AG08395 (cell line): ENCODE data around the gene UBE2J1.
"Not testable (repeated sequence)": the region's sequence is repeated elsewhere in the genome, so short reads cannot be mapped to it uniquely, and the experiment has no call there.

Experiments used
- DNase-seq: peaks from one replicate; pipeline ENCODE4 v3.0.0; 2012; ENCODE audit warnings: mixed read lengths, low spot score

The UBE2J1 gene

GRCh38 chr6:89352278-89353117 is at the start of gene UBE2J1:
UBE2J1 (minus strand) TSS chr6:89352722; CDS start chr6:89352569, 153 bp downstream.
- DNase-seq = peak; percentile 94

- DNase-seq = no peak
Measured at GRCh38 chr6:89400912-89401399, 48.4 kb upstream of the UBE2J1 start.

- no peak for DNase-seq
Measured at GRCh38 chr6:89400050-89400449, 47.5 kb upstream of the UBE2J1 start.

GRCh38 chr6:89398762-89399525 is 46.4 kb upstream of the UBE2J1 start:
- DNase-seq = no peak

- DNase-seq = not testable (repeated sequence)
Measured at GRCh38 chr6:89397884-89398283, 45.4 kb upstream of the UBE2J1 start.

- no peak for DNase-seq
Measured at GRCh38 chr6:89393659-89394058, 41.1 kb upstream of the UBE2J1 start.

GRCh38 chr6:89392823-89393222 is 40.3 kb upstream of the UBE2J1 start:
- no peak for DNase-seq

GRCh38 chr6:89388846-89389245 is 36.3 kb upstream of the UBE2J1 start:
- no peak for DNase-seq

GRCh38 chr6:89387516-89388201 is 35.1 kb upstream of the UBE2J1 start:
- no peak for DNase-seq

GRCh38 chr6:89386917-89387491 is 34.5 kb upstream of the UBE2J1 start:
- no peak for DNase-seq

GRCh38 chr6:89385846-89386245 is 33.3 kb upstream of the UBE2J1 start:
- DNase-seq = no peak

GRCh38 chr6:89385156-89385667 is 32.7 kb upstream of the UBE2J1 start:
- DNase-seq = no peak

- DNase-seq = no peak
Measured at GRCh38 chr6:89381031-89381430, 28.5 kb upstream of the UBE2J1 start.

- no peak for DNase-seq
Measured at GRCh38 chr6:89379281-89379680, 26.8 kb upstream of the UBE2J1 start.

GRCh38 chr6:89378628-89379027 is 26.1 kb upstream of the UBE2J1 start:
- DNase-seq = no peak

GRCh38 chr6:89375427-89376267 is 23.1 kb upstream of the UBE2J1 start:
- no peak for DNase-seq

- no peak for DNase-seq
Measured at GRCh38 chr6:89372506-89372901, 20.0 kb upstream of the UBE2J1 start.

GRCh38 chr6:89371849-89372505 is 19.5 kb upstream of the UBE2J1 start:
- DNase-seq = peak; percentile 77

GRCh38 chr6:89368999-89369398 is 16.5 kb upstream of the UBE2J1 start:
- DNase-seq = peak; percentile 71

GRCh38 chr6:89368107-89368506 is 15.6 kb upstream of the UBE2J1 start:
- peak; percentile 47 for DNase-seq
